Neural cell (in vitro differentiated cells): ENCODE data around the gene TAF10. TPM values are rescaled to one million over a fixed set of nuclear protein-coding genes. Genes with fewer than 3 reads are reported as not detected.

Experiments
- H2AFZ ChIP-seq: fragments of 200-600, 300-800 bp; sonication (generic), shearing (Covaris generic); 2 replicates; pipeline ENCODE4 v1.6.0; 2014; ENCODE audit warnings: low read depth, mild to moderate bottlenecking, antibody characterized with exemption, low read length, moderate library complexity
- H3F3A ChIP-seq: fragments of 200-600 bp; shearing (Covaris generic); 2 replicates; pipeline ENCODE4 v1.6.1; 2016; ENCODE audit warnings: mild to moderate bottlenecking, moderate library complexity, mixed read lengths, antibody characterized with exemption, low read length; ENCODE audit not compliant: insufficient read depth, poor library complexity, severe bottlenecking
- H3K27ac ChIP-seq: fragments of 200-600, 300-800 bp; sonication (generic), shearing (Covaris generic); 2 replicates; pipeline ENCODE4 v1.5.1; 2014; ENCODE audit warnings: mild to moderate bottlenecking, low read length, moderate library complexity
- H3K27me3 ChIP-seq: fragments of 300-800, 200-600 bp; sonication (generic), shearing (Covaris generic); 2 replicates; pipeline ENCODE4 v1.6.0; 2014; ENCODE audit warnings: mild to moderate bottlenecking, low read depth, low read length, moderate library complexity; ENCODE audit not compliant: insufficient read depth
- H3K36me3 ChIP-seq: fragments of 300-800, 200-600 bp; sonication (generic), shearing (Covaris generic); 2 replicates; pipeline ENCODE4 v1.5.1; 2014; ENCODE audit warnings: mild to moderate bottlenecking, antibody characterized with exemption, low read length, moderate library complexity; ENCODE audit not compliant: insufficient read depth
- H3K4me2 ChIP-seq: fragments of 300-800, 200-600 bp; sonication (generic), shearing (Covaris generic); 2 replicates; pipeline ENCODE4 v1.6.0; 2014; ENCODE audit warnings: mild to moderate bottlenecking, low read length
- H3K4me3 ChIP-seq: fragments of 300-800, 200-600 bp; sonication (generic), shearing (Covaris generic); 2 replicates; pipeline ENCODE4 v1.5.1; 2014; ENCODE audit warnings: mild to moderate bottlenecking, low read length, moderate library complexity
- H3K79me2 ChIP-seq: fragments of 200-600 bp; shearing (Covaris generic); replicated peaks from 2 replicates; pipeline ENCODE4 v1.6.0; 2014; ENCODE audit warnings: mild to moderate bottlenecking, low read length, moderate library complexity; ENCODE audit not compliant: insufficient read depth
- H3K9ac ChIP-seq: fragments of 300-800, 200-600 bp; sonication (generic), shearing (Covaris generic); 2 replicates; pipeline ENCODE4 v1.6.1; 2016; ENCODE audit warnings: mild to moderate bottlenecking, low read length, mixed read lengths
- H3K9me2 ChIP-seq: fragments of 200-600 bp; shearing (Covaris generic); 2 replicates; pipeline ENCODE4 v1.6.1; 2016; ENCODE audit warnings: mild to moderate bottlenecking, low read length, mixed read lengths; ENCODE audit not compliant: insufficient read depth
- H3K9me3 ChIP-seq: fragments of 200-600, 300-800 bp; sonication (generic), shearing (Covaris generic); 2 replicates; pipeline ENCODE4 v1.6.1; 2016; ENCODE audit warnings: mild to moderate bottlenecking, mixed run types, low read length, moderate library complexity, mixed read lengths
- H4K20me1 ChIP-seq: fragments of 200-600 bp; shearing (Covaris generic); 2 replicates; pipeline ENCODE4 v1.6.1; 2016; ENCODE audit warnings: mild to moderate bottlenecking, mixed run types; ENCODE audit not compliant: insufficient read depth
- CTCF ChIP-seq: fragments of 450-650 bp; IDR thresholded peaks from 2 replicates; pipeline ENCODE4 v1.5.1; 2014; ENCODE audit warnings: antibody characterized with exemption, mild to moderate bottlenecking, moderate library complexity; ENCODE audit not compliant: poor library complexity, severe bottlenecking
- EP300 ChIP-seq: fragments of 450-650 bp; conservative IDR thresholded peaks from 2 replicates; pipeline ENCODE4 v1.6.1; 2014; ENCODE audit warnings: antibody characterized with exemption, mild to moderate bottlenecking, moderate library complexity; ENCODE audit not compliant: poor library complexity, severe bottlenecking
- EZH2 ChIP-seq: fragments of 200-600, 300-800 bp; shearing (Covaris generic), sonication (generic); IDR thresholded peaks from 2 replicates; pipeline ENCODE4 v1.6.1; 2014; ENCODE audit warnings: antibody characterized with exemption, low read length, borderline replicate concordance, mild to moderate bottlenecking; ENCODE audit not compliant: insufficient read depth, poor library complexity, severe bottlenecking
- MXI1 ChIP-seq: fragments of 450-650 bp; conservative IDR thresholded peaks from 2 replicates; pipeline ENCODE4 v1.6.1; 2014; ENCODE audit warnings: antibody characterized with exemption, mild to moderate bottlenecking; ENCODE audit not compliant: poor library complexity, severe bottlenecking
- POLR2AphosphoS5 ChIP-seq: IDR thresholded peaks from 2 replicates; pipeline ENCODE4 v1.6.1; 2012
- RAD21 ChIP-seq: fragments of 450-650 bp; conservative IDR thresholded peaks from 2 replicates; pipeline ENCODE4 v1.6.1; 2014; ENCODE audit warnings: antibody characterized with exemption, mild to moderate bottlenecking, moderate library complexity
- REST ChIP-seq: IDR thresholded peaks from 2 replicates; pipeline ENCODE4 v1.6.1; 2012; ENCODE audit warnings: borderline replicate concordance
- SMC3 ChIP-seq: fragments of 450-650 bp; conservative IDR thresholded peaks from 2 replicates; pipeline ENCODE4 v1.6.1; 2014; ENCODE audit warnings: antibody characterized with exemption, mild to moderate bottlenecking, moderate library complexity; ENCODE audit not compliant: poor library complexity
- TAF1 ChIP-seq: IDR thresholded peaks from 2 replicates; pipeline ENCODE4 v1.6.1; 2012; ENCODE audit warnings: low read depth
- polyA plus RNA-seq: library from polyadenylated mRNA; depleted of rRNA; stranded (reverse); fragments of >200 nt; gene quantifications from 2 replicates; pipeline ENCODE4 v1.2.3, GENCODE V29; 2014

Gene TAF10
- polyA plus RNA-seq, 1 donor from 2014 or later = 39.7 TPM

GRCh38 chr11:6587360-6587953, 24.6 kb downstream of the TAF10 start:
- H3K4me2 ChIP-seq = no peak overlapping the region
- no peak overlapping the region for H2AFZ ChIP-seq
- no peak overlapping the region for H3K4me3 ChIP-seq
- peaks cover 8% of the 10 kb centered on the region for H3K9me3 ChIP-seq
- H3K27me3 ChIP-seq = no peaks in the 10 kb centered on the region
- no peaks in the 10 kb centered on the region for H3K79me2 ChIP-seq
- no peaks in the 10 kb centered on the region for H4K20me1 ChIP-seq
- no peak overlapping the region for H3K27ac ChIP-seq
- H3K36me3 ChIP-seq = no peaks in the 10 kb centered on the region
- H3F3A ChIP-seq = no peaks in the 10 kb centered on the region
- H3K9me2 ChIP-seq = no peaks in the 10 kb centered on the region
- TF ChIP-seq POLR2AphosphoS5 = no peak
- TF ChIP-seq MXI1 = no peak
- no peak overlapping the region for H3K9ac ChIP-seq

- no peak for TF ChIP-seq SMC3
These were observed 25.3 kb downstream of the TAF10 start for GRCh38 chr11:6586434-6587359.

DNA sequence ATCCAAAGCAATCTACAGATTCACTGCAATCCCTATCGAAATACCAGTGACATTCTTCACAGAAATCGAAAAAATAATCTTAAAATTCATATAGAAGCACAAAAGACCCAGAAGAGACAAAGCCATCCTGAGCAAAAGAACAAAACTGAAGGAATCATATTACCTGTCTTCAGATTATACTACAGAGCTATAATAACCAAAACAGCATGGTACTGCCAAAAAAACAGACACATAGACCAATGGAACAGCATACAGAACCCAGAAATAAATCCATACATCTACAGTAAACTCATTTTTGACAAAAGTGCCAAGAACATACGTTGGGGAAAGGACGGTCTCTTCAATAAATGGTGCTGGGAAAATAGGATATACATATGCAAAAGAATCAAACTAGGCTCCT, 27.5 kb downstream of the TAF10 start:
- no peak for TF ChIP-seq EP300
- TF ChIP-seq TAF1 = no peak
- no peak for TF ChIP-seq POLR2AphosphoS5
- TF ChIP-seq SMC3 = no peak
- H4K20me1 ChIP-seq = no peaks in the 10 kb centered on the region
- no peak overlapping the region for H3K4me2 ChIP-seq

More at GRCh38 chr11:6586434-6587359, 25.3 kb downstream of the TAF10 start:
- no peak overlapping the region for H3K9ac ChIP-seq
- no peak overlapping the region for H3K4me3 ChIP-seq
- H3K4me2 ChIP-seq = no peak overlapping the region
- H3K79me2 ChIP-seq = no peaks in the 10 kb centered on the region
- H3K9me2 ChIP-seq = no peaks in the 10 kb centered on the region
- H2AFZ ChIP-seq = no peak overlapping the region
- H3F3A ChIP-seq = no peaks in the 10 kb centered on the region
- no peak overlapping the region for H3K27ac ChIP-seq
- no peaks in the 10 kb centered on the region for H4K20me1 ChIP-seq
- H3K36me3 ChIP-seq = no peaks in the 10 kb centered on the region
- H3K27me3 ChIP-seq = no peaks in the 10 kb centered on the region
- H3K9me3 ChIP-seq = peaks cover 8% of the 10 kb centered on the region

DNA sequence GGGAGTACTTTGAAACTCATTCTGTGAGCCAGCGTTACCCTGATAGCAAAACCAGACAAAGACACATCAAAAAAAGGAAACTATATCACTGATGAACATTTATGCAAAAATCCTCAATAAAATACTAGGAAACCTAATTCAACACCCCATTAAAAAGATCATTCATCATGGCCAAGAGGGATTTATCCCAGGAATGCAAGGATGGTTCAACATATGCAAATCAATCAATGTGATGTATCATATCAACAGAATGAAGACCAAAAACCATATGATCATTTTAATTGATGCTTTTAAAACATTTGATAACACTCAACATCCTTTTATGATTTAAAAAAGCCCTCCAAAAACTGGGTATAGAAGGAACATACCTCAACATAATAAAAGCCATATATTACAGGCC, 28.4 kb downstream of the TAF10 start:
- H3K27me3 ChIP-seq = no peaks in the 10 kb centered on the region
- no peaks in the 10 kb centered on the region for H3K79me2 ChIP-seq
- no peak overlapping the region for H3K4me3 ChIP-seq
- H3K36me3 ChIP-seq = no peaks in the 10 kb centered on the region
- no peak for TF ChIP-seq POLR2AphosphoS5
- TF ChIP-seq REST = no peak
- no peak for TF ChIP-seq TAF1
- TF ChIP-seq CTCF = no peak
- TF ChIP-seq SMC3 = no peak
- no peak for TF ChIP-seq EP300
- no peak for TF ChIP-seq RAD21
- no peak for TF ChIP-seq MXI1
- TF ChIP-seq EZH2 = no peak
- no peak overlapping the region for H2AFZ ChIP-seq
- no peaks in the 10 kb centered on the region for H4K20me1 ChIP-seq
- H3K9me2 ChIP-seq = no peaks in the 10 kb centered on the region
- H3K9me3 ChIP-seq = peaks cover 8% of the 10 kb centered on the region
- no peak overlapping the region for H3K4me2 ChIP-seq
- H3K9ac ChIP-seq = no peak overlapping the region
- no peaks in the 10 kb centered on the region for H3F3A ChIP-seq
- H3K27ac ChIP-seq = no peak overlapping the region

More for the DNA sequence above, 27.5 kb downstream of the TAF10 start:
- Histone ChIP-seq H3K9ac (no peak overlapping the region), H3F3A (no peaks in the 10 kb centered on the region), H2AFZ (no peak overlapping the region), H3K4me3 (no peak overlapping the region), H3K27ac (no peak overlapping the region), H3K9me3 (peaks cover 8% of the 10 kb centered on the region), H3K27me3 (no peaks in the 10 kb centered on the region), H3K9me2 (no peaks in the 10 kb centered on the region), H3K79me2 (no peaks in the 10 kb centered on the region), H3K36me3 (no peaks in the 10 kb centered on the region)
